B cell (primary cell): ENCODE data around the gene SCYL2. TPM values are rescaled to one million over a fixed set of nuclear protein-coding genes. Genes with fewer than 3 reads are reported as not detected.

Source experiments
- ATAC-seq: fragments of 200-7000 bp; cut with Tn5 transposase; one replicate; pipeline ENCODE4 v1.10.0; 2021; ENCODE audit warnings: low read depth, mild to moderate bottlenecking, moderate number of reproducible peaks, moderate library complexity
- CTCF ChIA-PET: fragments of 350-600 bp; sonication (Branson Sonifier 250); formaldehyde crosslinking; loops from one replicate; lab custom pipeline; 2021; ENCODE audit warnings: antibody characterized with exemption, inconsistent platforms; lab: Charles Lee
- POLR2A ChIA-PET: fragments of 350-600 bp; sonication (Branson Sonifier 250); formaldehyde crosslinking; loops from one replicate; lab custom pipeline; 2021; ENCODE audit warnings: antibody characterized with exemption; lab: Charles Lee
- DNase-seq: peaks from one replicate; pipeline ENCODE4 v3.0.0; 2013
- H2AFZ ChIP-seq: 2 replicates; pipeline ENCODE4 v1.6.1; 2012; ENCODE audit warnings: mild to moderate bottlenecking, low read depth, low read length; ENCODE audit not compliant: insufficient read depth, poor library complexity, severe bottlenecking
- H3K27ac ChIP-seq, 2 donors: 1 replicate in 1 of 2; 2 replicates in 1 of 2; pipeline ENCODE4 v1.5.1; 2012 to 2013; ENCODE audit warnings: low read length in 2 of 2, mild to moderate bottlenecking in 2 of 2, moderate library complexity in 1 of 2
- H3K27me3 ChIP-seq, 4 experiments: fragments of 200-600 bp in 1 of 4; sonication (generic) in 1 of 4; replicated peaks in 1 of 4; 1 replicate in 2 of 4; 2 replicates in 2 of 4; pipeline versions ENCODE4 v1.6.1 to v1.7.0; 2013 to 2016; ENCODE audit warnings: low read length in 3 of 4, mild to moderate bottlenecking in 2 of 4, mixed read lengths in 1 of 4, moderate library complexity in 1 of 4; ENCODE audit not compliant: insufficient read depth in 4 of 4, control insufficient read depth in 3 of 4; ENCODE audit errors: control extremely low read depth in 1 of 4
- H3K36me3 ChIP-seq, 2 experiments: replicated peaks in 1 of 2; 1 replicate in 1 of 2; 2 replicates in 1 of 2; pipeline versions ENCODE4 v1.6.1 to v1.7.1; 2013; ENCODE audit warnings: low read length in 1 of 2; ENCODE audit not compliant: insufficient read depth in 2 of 2, control insufficient read depth in 1 of 2; ENCODE audit errors: control extremely low read depth in 1 of 2, extremely low read depth in 1 of 2
- H3K4me1 ChIP-seq, 2 donors: fragments of 200-600 bp in 1 of 2; sonication (generic) in 1 of 2; 1 replicate in 1 of 2; 2 replicates in 1 of 2; pipeline versions ENCODE4 v1.5.1 to v1.6.1; 2013 to 2017; ENCODE audit warnings: low read length in 2 of 2; ENCODE audit not compliant: control insufficient read depth in 2 of 2, insufficient read depth in 2 of 2
- H3K4me2 ChIP-seq: replicated peaks from 2 replicates; pipeline ENCODE3; 2012; ENCODE audit warnings: mild to moderate bottlenecking, low read depth, low read length; ENCODE audit not compliant: poor library complexity, severe bottlenecking
- H3K4me3 ChIP-seq, 5 experiments: fragments of 200-600 bp in 1 of 5; sonication (generic) in 1 of 5; 1 replicate in 3 of 5; 2 replicates in 2 of 5; pipeline versions ENCODE4 v1.5.1 to v1.7.0; 2011 to 2016; ENCODE audit warnings: low read length in 4 of 5, mild to moderate bottlenecking in 4 of 5, low read depth in 2 of 5, control low read depth in 1 of 5, moderate library complexity in 1 of 5; ENCODE audit not compliant: insufficient read depth in 1 of 5; ENCODE audit errors: control extremely low read depth in 1 of 5, extremely low read depth in 1 of 5
- H3K79me2 ChIP-seq: fragments of 200-600 bp; sonication (generic); one replicate; pipeline ENCODE4 v1.6.0; 2016; ENCODE audit warnings: low read length; ENCODE audit not compliant: control insufficient read depth, insufficient read depth
- H3K9ac ChIP-seq: fragments of 200-600 bp; sonication (generic); 2 replicates; pipeline ENCODE4 v1.6.1; 2017; ENCODE audit warnings: mild to moderate bottlenecking, low read length, moderate library complexity
- H3K9me3 ChIP-seq, 3 donors: one replicate each; pipeline versions ENCODE4 v1.6.1 to v1.7.1; 2013; ENCODE audit warnings: low read length in 2 of 3; ENCODE audit not compliant: control insufficient read depth in 2 of 3, insufficient read depth in 1 of 3; ENCODE audit errors: control extremely low read depth in 1 of 3
- H4K20me1 ChIP-seq: 2 replicates; pipeline ENCODE4 v1.6.0; 2012; ENCODE audit warnings: mild to moderate bottlenecking, low read length; ENCODE audit not compliant: insufficient read depth, control insufficient read depth, poor library complexity, severe bottlenecking
- H3K27ac Mint-ChIP-seq: one replicate; pipeline ENCODE4 v1.8.0; 2021; ENCODE audit warnings: mixed read lengths
- H3K27me3 Mint-ChIP-seq: one replicate; pipeline ENCODE4 v1.8.0; 2021; ENCODE audit warnings: mixed read lengths
- H3K4me1 Mint-ChIP-seq: one replicate; pipeline ENCODE4 v1.8.0; 2021; ENCODE audit warnings: mixed read lengths
- H3K4me3 Mint-ChIP-seq: one replicate; pipeline ENCODE4 v1.8.0; 2021; ENCODE audit warnings: mixed read lengths
- H3K9me3 Mint-ChIP-seq: one replicate; pipeline ENCODE4 v1.8.0; 2022; ENCODE audit warnings: mixed read lengths; ENCODE audit not compliant: insufficient read depth
- CTCF ChIP-seq: fragments of 200-600 bp; IDR thresholded peaks from one replicate; pipeline ENCODE4 v1.8.0; 2022; ENCODE audit warnings: antibody characterized with exemption, mild to moderate bottlenecking
- EZH2 ChIP-seq: IDR thresholded peaks from 2 replicates; pipeline ENCODE4 v1.6.1; 2012; ENCODE audit warnings: borderline replicate concordance, low read depth, mild to moderate bottlenecking, moderate library complexity, low read length; ENCODE audit not compliant: insufficient read depth, poor library complexity, severe bottlenecking
- WGBS: methylation state at CpG from one replicate; pipeline ENCODE4 v1.1.5; 2013; ENCODE audit warnings: missing lambda C conversion rate; ENCODE audit not compliant: insufficient coverage; 5-methylcytosine and 5-hydroxymethylcytosine counted together
- intact Hi-C: fragments of 100-400 bp; cut with micrococcal nuclease; formaldehyde crosslinking; loops from one replicate; pipeline ENCODE4 v1.10.0; 2022
- polyA plus RNA-seq: library from polyadenylated mRNA; depleted of rRNA; stranded (reverse); fragments of >200 nt; gene quantifications from 2 replicates; pipeline ENCODE4 v1.2.3, GENCODE V29; 2012
- total RNA-seq, 2 donors: library from RNA; stranded (reverse); fragments of 120-200 nt in 1 of 2; gene quantifications; 1 replicate in 1 of 2; 2 replicates in 1 of 2; pipeline versions ENCODE4 v1.2.3 to v1.2.4, GENCODE V29; 2013 to 2022

SCYL2 gene
- total and polyA plus RNA-seq, 2 donors (not counting 1 experiment from before 2014, with no cell fraction given), result 8.8 to 38.4 TPM

GRCh38 chr12:100219328-100220109, 47.5 kb upstream of the SCYL2 start:
- H3K9me3 ChIP-seq, result no peaks in the 10 kb centered on the region
- no peaks in the 10 kb centered on the region for H3K27me3 ChIP-seq
- DNase-seq (no peak), ATAC-seq (no peak)
- WGBS, result 100% methylated on average over 2 of the region's 5 CpGs
- intact Hi-C loops, result no loop called here
- no peaks in the 10 kb centered on the region for H4K20me1 ChIP-seq
- TF ChIP-seq CTCF, result no peak
- TF ChIP-seq EZH2, result no peak
- no peak overlapping the region for H3K9ac ChIP-seq
- H3K4me3 ChIP-seq, result no peak overlapping the region
- no peaks in the 10 kb centered on the region for H3K79me2 ChIP-seq
- H2AFZ ChIP-seq, result no peak overlapping the region
- Mint-ChIP-seq H3K9me3 (no peaks in the 10 kb centered on the region), H3K4me3 (no peak overlapping the region), H3K4me1 (peaks cover 2% of the 10 kb centered on the region), H3K27me3 (no peaks in the 10 kb centered on the region), H3K27ac (no peak overlapping the region)
- H3K4me2 ChIP-seq, result no peak overlapping the region
- ChIA-PET CTCF (no interaction called here), POLR2A (no interaction called here)
- H3K36me3 ChIP-seq, result peaks cover 11 to 37% of the 10 kb centered on the region in 2 experiments
- H3K27ac ChIP-seq, result no peak overlapping the region
- no peaks in the 10 kb centered on the region for H3K4me1 ChIP-seq

GRCh38 chr12:100221523-100221922, 45.5 kb upstream of the SCYL2 start:
- 100% methylated on average over 2 of the region's 3 CpGs for WGBS
- CTCF ChIA-PET, result no interaction called here

More at GRCh38 chr12:100221523-100221922, 45.5 kb upstream of the SCYL2 start:
- no peaks in the 10 kb centered on the region for H4K20me1 ChIP-seq
- no peaks in the 10 kb centered on the region for H3K27me3 ChIP-seq
- POLR2A ChIA-PET, result no interaction called here
- no peak overlapping the region for H3K9ac ChIP-seq
- H3K79me2 ChIP-seq, result no peaks in the 10 kb centered on the region
- no peaks in the 10 kb centered on the region for H3K4me1 ChIP-seq
- intact Hi-C loops, result no loop called here
- no peak for ATAC-seq
- no peak overlapping the region for H3K4me3 ChIP-seq
- no peaks in the 10 kb centered on the region for H3K4me1 Mint-ChIP-seq
- H3K9me3 ChIP-seq, result no peaks in the 10 kb centered on the region
- H2AFZ ChIP-seq, result no peak overlapping the region
- no peak overlapping the region for H3K27ac ChIP-seq
- no peak overlapping the region for H3K4me2 ChIP-seq
- H3K27ac Mint-ChIP-seq, result no peak overlapping the region
- H3K36me3 ChIP-seq, result peaks cover 8 to 48% of the 10 kb centered on the region in 2 experiments
- no peaks in the 10 kb centered on the region for H3K9me3 Mint-ChIP-seq
- no peak for DNase-seq
- TF ChIP-seq CTCF (no peak), EZH2 (no peak)
- H3K4me3 Mint-ChIP-seq, result no peak overlapping the region
- no peaks in the 10 kb centered on the region for H3K27me3 Mint-ChIP-seq
